Measurements from ENCODE around the gene VPS52.

VPS52 gene

GRCh38 chr6:33294086-33294823, 22.6 kb upstream of the VPS52 start:
- no peak overlapping the region for H3K27ac ChIP-seq
- no peak for TF ChIP-seq ZFX (IDR thresholded peaks at IDR 0.05)

DNA sequence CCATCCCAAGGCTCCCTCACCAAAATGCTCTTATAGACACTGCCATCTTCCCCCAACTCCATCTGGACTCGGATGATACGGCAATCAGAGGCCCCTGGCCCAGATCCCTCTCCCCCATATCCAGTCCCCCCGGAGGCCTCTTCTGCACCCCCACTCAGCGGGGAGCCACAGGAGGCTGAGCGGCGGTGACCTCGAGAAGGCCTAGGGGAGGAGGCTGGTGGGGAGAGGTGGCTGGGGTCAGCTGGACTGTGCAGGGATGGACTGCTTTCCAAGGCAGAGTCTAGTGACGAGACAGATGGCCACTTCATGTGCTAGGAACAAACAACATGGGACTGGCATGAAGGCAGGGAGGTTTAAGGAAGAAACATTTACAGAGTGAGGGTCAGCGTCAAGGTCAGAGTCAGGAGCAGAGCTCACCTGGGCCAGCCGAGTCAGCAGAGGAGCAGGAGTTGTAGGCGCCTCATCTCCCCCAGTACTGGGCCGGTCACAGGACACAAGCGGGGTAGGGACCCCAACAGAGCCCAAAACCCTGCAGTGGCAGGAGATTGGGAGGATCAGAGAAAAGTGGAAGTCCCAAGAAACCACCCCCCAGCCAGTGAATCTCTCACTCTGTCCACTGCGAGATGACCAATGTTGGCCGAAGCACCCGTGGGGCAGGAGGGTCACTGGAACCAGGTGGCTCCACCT, 21.5 kb upstream of the VPS52 start:
- no peak for TF ChIP-seq CTCF (conservative IDR thresholded peaks at IDR 0.05)
- TF ChIP-seq ZFX (IDR thresholded peaks at IDR 0.05), result no peak
- H3K27ac ChIP-seq, result no peak overlapping the region

- H3K27ac ChIP-seq, result peak overlapping the region; percentile 76
- TF ChIP-seq ZFX (IDR thresholded peaks at IDR 0.05) (no peak), CTCF (conservative IDR thresholded peaks at IDR 0.05) (no peak)
Measured at GRCh38 chr6:33290459-33290858, 18.8 kb upstream of the VPS52 start.

GRCh38 chr6:33289784-33290315, 18.2 kb upstream of the VPS52 start:
- TF ChIP-seq ZFX (IDR thresholded peaks at IDR 0.05) (no peak), CTCF (conservative IDR thresholded peaks at IDR 0.05) (no peak)
- H3K27ac ChIP-seq, result peak overlapping the region; percentile 76

DNA sequence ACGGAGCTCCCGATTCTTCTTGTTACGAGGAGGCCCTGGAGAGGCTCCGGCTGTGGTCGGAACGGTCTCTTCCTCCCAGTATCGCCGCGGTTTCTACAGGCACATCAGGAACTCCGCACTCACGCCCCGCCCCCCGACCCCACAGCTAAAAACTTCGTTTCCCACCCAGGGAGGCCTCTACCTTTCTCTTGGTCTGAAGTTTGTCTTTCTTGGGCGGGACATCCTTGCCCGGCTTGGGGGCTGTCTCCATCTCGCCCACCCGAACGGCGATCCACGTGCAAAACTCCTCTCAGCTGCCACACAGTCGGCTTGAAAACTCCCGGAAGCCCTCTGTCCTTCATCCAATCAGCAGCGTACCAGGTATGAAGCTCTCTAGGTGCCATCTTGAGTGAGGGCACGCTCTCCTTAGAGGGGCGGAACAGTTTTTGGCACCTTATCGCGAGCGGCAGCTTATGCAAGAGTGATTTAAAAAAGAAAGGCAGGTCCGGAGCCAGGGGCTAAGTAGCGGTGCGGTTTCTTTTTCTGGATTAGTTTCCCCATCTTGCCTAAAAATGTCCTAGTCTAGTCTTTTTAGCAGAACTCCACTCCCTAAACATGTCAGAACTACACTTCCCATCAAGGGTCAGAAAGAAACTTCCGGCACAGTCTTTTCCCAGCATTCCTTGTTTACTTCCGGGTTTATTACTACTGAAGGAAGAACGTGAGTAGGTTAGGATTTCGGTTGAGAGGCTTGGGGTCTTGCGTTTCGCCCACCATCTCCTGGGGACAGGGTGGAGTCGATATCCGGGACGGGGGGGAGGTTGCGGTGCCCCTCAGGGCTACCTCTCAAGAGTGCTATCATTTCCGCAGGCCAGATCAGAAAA, 17.5 kb upstream of the VPS52 start, which contains the start of the genes PFDN6 and WDR46:
TSS of gene PFDN6 (plus strand) at position 681 of the 863 bp plus-strand sequence. CDS start 256 bp downstream, outside the sequence.
TSS of gene WDR46 (minus strand) at position 319 of the 863 bp plus-strand sequence. CDS start at position 250, 69 bp downstream.
- no peak for TF ChIP-seq ZFX (IDR thresholded peaks at IDR 0.05)
- no peak for TF ChIP-seq CTCF (conservative IDR thresholded peaks at IDR 0.05)
- H3K27ac ChIP-seq, result peak within 1 kb of the TSS; percentile 76

DNA sequence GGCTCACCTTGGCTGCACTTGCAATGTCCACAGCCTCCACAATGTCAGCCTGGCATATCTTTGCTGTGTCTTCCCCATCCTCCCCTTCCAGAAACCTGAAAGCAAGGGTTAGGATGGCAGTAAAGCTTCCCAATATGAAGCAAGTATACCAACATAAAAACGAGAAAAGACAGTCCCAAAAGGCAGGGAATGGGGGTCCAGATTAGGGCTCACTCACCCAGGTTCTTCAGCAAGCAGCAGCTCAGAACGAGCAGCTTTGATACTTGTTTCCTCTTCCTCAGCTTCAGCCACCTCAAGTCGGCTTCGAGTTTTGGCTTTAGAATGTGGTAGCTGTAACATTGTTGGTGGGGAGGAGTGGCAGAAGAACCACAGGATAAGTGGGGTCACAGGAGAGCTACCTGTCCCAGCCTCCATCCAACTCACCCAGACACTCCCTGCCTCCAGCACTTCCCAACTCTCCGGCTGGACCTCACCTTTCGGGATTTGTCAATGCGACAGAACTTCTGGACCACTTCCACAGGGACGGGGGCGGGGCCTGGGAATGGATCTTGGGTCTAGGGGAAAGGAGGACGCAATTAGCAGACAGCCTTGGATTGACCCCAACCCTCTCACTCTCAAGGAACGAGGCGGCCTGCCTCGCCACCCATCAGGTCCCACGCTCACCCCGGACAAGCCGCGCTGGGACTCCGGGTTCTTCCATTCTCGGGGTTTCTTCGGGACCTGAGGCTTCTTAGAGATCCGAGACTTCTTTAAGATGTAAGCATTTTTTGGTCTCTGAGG, 16.7 kb upstream of the VPS52 start:
- H3K27ac ChIP-seq, result peak overlapping the region; percentile 76
- TF ChIP-seq ZFX (IDR thresholded peaks at IDR 0.05), result peak; percentile 33; the same call in 1 of the 2 replicates
- TF ChIP-seq CTCF (conservative IDR thresholded peaks at IDR 0.05), result no peak

Data from C4-2B (cell line).